HCT116 (cell line): ENCODE measurements around the gene BEGAIN.

Experiments used
- CTCF ChIP-seq, 3 experiments: fragments of 200-600 bp in 1 of 3; sonication (generic) in 1 of 3; IDR thresholded peaks in 2 of 3; conservative IDR thresholded peaks in 1 of 3; 2 replicates each; pipeline ENCODE4 v1.5.1; 2012 to 2017; ENCODE audit warnings: low read depth in 2 of 3, low read length in 2 of 3, antibody characterized with exemption in 1 of 3, borderline replicate concordance in 1 of 3, control low read depth in 1 of 3, mild to moderate bottlenecking in 1 of 3, mixed read lengths in 1 of 3, mixed run types in 1 of 3, moderate library complexity in 1 of 3; ENCODE audit not compliant: insufficient read depth in 1 of 3
- EZH2 ChIP-seq: fragments of 200-600 bp; sonication (generic); IDR thresholded peaks from 2 replicates; pipeline ENCODE4 v1.6.1; 2017; ENCODE audit warnings: antibody characterized with exemption, mixed run types
- EZH2phosphoT487 ChIP-seq: fragments of 200-600 bp; IDR thresholded peaks from 2 replicates; pipeline ENCODE4 v1.6.1; 2018; ENCODE audit warnings: antibody characterized with exemption, borderline replicate concordance
- MAX ChIP-seq: IDR thresholded peaks from 2 replicates; pipeline ENCODE4 v1.6.1; 2012
- POLR2A ChIP-seq: IDR thresholded peaks from 2 replicates; pipeline ENCODE4 v1.7.0; 2011; ENCODE audit warnings: borderline replicate concordance; ENCODE audit not compliant: insufficient read depth, insufficient read length; ENCODE audit errors: extremely low read depth
- YY1 ChIP-seq: IDR thresholded peaks from 2 replicates; pipeline ENCODE4 v1.6.1; 2011; ENCODE audit warnings: low read length, low read depth, moderate library complexity, mild to moderate bottlenecking; ENCODE audit not compliant: insufficient replicate concordance; ENCODE audit errors: extremely low read depth

GRCh38 chr14:100552524-100553125, 34.6 kb downstream of the BEGAIN start:
- TF ChIP-seq CTCF (IDR thresholded peaks at IDR 0.05 in 2 of 3, conservative IDR thresholded peaks at IDR 0.05 in 1 of 3; ENCODE audit: borderline replicate concordance in 1 of 3, insufficient read depth in 1 of 3, low read depth in 2 of 3, low read length in 2 of 3) (no peak), POLR2A (no peak), YY1 (no peak), MAX (no peak), EZH2 (no peak), EZH2phosphoT487 (no peak)
